H1 (cell line): ENCODE data around the gene GALNT2. TPM values are rescaled to one million over a fixed set of nuclear protein-coding genes. Genes with fewer than 3 reads are reported as not detected.

Experiments used
- CTCF ChIA-PET: fragments of 300-600 bp; sonication (Branson Sonifier 250); formaldehyde crosslinking; loops from one replicate; lab custom pipeline; 2021; ENCODE audit not compliant: partially characterized antibody; lab: Charles Lee
- POLR2A ChIA-PET: fragments of 300-600 bp; sonication (Branson Sonifier 250); formaldehyde crosslinking; loops from one replicate; lab custom pipeline; 2021; ENCODE audit warnings: inconsistent platforms; ENCODE audit not compliant: partially characterized antibody; lab: Charles Lee
- DNase-seq, 2 experiments: peaks; one replicate each; pipeline versions ENCODE4 v3.0.0 to v3.0.0-alpha.2; 2010 to 2022; ENCODE audit warnings: low spot score in 2 of 2, low read depth in 1 of 2, mixed read lengths in 1 of 2
- FAIRE-seq: peaks from 2 replicates; lab custom pipeline; 2011; peaks lifted over from hg19 to GRCh38; lab: Jason Lieb, UNC
- H2AFZ ChIP-seq: 2 replicates; pipeline ENCODE4 v1.8.1; 2012; ENCODE audit warnings: low read length, inconsistent platforms
- H2AK5ac ChIP-seq: 2 replicates; pipeline ENCODE4 v1.6.1; 2013; ENCODE audit warnings: low read depth, low read length
- H2BK120ac ChIP-seq: replicated peaks from 2 replicates; pipeline ENCODE3; 2013; ENCODE audit warnings: low read depth, low read length, inconsistent platforms
- H2BK12ac ChIP-seq: 2 replicates; pipeline ENCODE4 v1.6.1; 2013; ENCODE audit warnings: low read depth, low read length
- H2BK15ac ChIP-seq: 2 replicates; pipeline ENCODE4 v1.6.1; 2013; ENCODE audit warnings: low read length
- H2BK20ac ChIP-seq: 2 replicates; pipeline ENCODE4 v1.6.1; 2013; ENCODE audit warnings: low read length
- H2BK5ac ChIP-seq: 2 replicates; pipeline ENCODE4 v1.6.1; 2013; ENCODE audit warnings: low read depth, low read length
- H3K14ac ChIP-seq: 2 replicates; pipeline ENCODE4 v1.6.1; 2013; ENCODE audit warnings: inconsistent platforms; ENCODE audit not compliant: insufficient read length
- H3K18ac ChIP-seq: 2 replicates; pipeline ENCODE4 v1.6.1; 2013; ENCODE audit warnings: low read length; ENCODE audit errors: extremely low read depth
- H3K23ac ChIP-seq: 2 replicates; pipeline ENCODE4 v1.6.1; 2013; ENCODE audit warnings: inconsistent platforms; ENCODE audit not compliant: insufficient read length
- H3K23me2 ChIP-seq: 2 replicates; pipeline ENCODE4 v1.6.1; 2013; ENCODE audit warnings: low read depth, low read length
- H3K27ac ChIP-seq: 2 replicates; pipeline ENCODE4 v1.6.1; 2011; ENCODE audit warnings: low read depth, low read length, inconsistent platforms
- H3K27me3 ChIP-seq, 4 experiments: replicated peaks in 1 of 4; 1 replicate in 1 of 4; 2 replicates in 3 of 4; pipeline versions ENCODE4 v1.6.1 to v1.8.1; 2011 to 2013; ENCODE audit warnings: low read length in 3 of 4, mild to moderate bottlenecking in 3 of 4, inconsistent platforms in 2 of 4, mixed read lengths in 2 of 4, moderate library complexity in 1 of 4; ENCODE audit not compliant: control insufficient read depth in 3 of 4, insufficient read depth in 3 of 4; ENCODE audit errors: extremely low read depth in 1 of 4
- H3K36me3 ChIP-seq, 4 experiments: 2 replicates each; pipeline versions ENCODE4 v1.6.1 to v1.8.1; 2011 to 2013; ENCODE audit warnings: mild to moderate bottlenecking in 4 of 4, low read length in 3 of 4, moderate library complexity in 2 of 4, control low read depth in 1 of 4, inconsistent platforms in 1 of 4; ENCODE audit not compliant: insufficient read depth in 4 of 4, control insufficient read depth in 2 of 4
- H3K4ac ChIP-seq: replicated peaks from 2 replicates; pipeline ENCODE3; 2013; ENCODE audit warnings: low read length, low read depth, mixed read lengths, inconsistent platforms; ENCODE audit not compliant: insufficient read length
- H3K4me1 ChIP-seq, 4 experiments: replicated peaks in 1 of 4; 1 replicate in 1 of 4; 2 replicates in 3 of 4; pipeline versions ENCODE4 v1.6.1 to v1.8.1; 2011 to 2013; ENCODE audit warnings: low read length in 3 of 4, inconsistent platforms in 2 of 4, mixed read lengths in 1 of 4; ENCODE audit not compliant: insufficient read depth in 4 of 4, control insufficient read depth in 3 of 4
- H3K4me2 ChIP-seq, 2 experiments: 2 replicates each; pipeline versions ENCODE4 v1.6.1 to v1.8.1; 2011 to 2013; ENCODE audit warnings: low read depth in 2 of 2, low read length in 2 of 2, control low read depth in 1 of 2, inconsistent platforms in 1 of 2, mild to moderate bottlenecking in 1 of 2; ENCODE audit not compliant: insufficient read depth in 1 of 2
- H3K4me3 ChIP-seq, 4 experiments: fragments of 200-600, 300-600 bp in 1 of 4; sonication (generic), shearing (Covaris generic), sonication (Bioruptor Twin) in 1 of 4; 2 replicates each; pipeline versions ENCODE4 v1.5.1 to v1.8.1; 2011 to 2016; ENCODE audit warnings: low read length in 4 of 4, low read depth in 3 of 4, control low read depth in 2 of 4, inconsistent platforms in 2 of 4, mild to moderate bottlenecking in 2 of 4, mixed read lengths in 1 of 4, moderate library complexity in 1 of 4; ENCODE audit not compliant: insufficient read depth in 2 of 4; ENCODE audit errors: extremely low read depth in 1 of 4
- H3K56ac ChIP-seq: replicated peaks from 2 replicates; pipeline ENCODE3; 2013; ENCODE audit warnings: low read depth, mild to moderate bottlenecking, mixed read lengths, low read length, inconsistent platforms; ENCODE audit not compliant: insufficient read length
- H3K79me1 ChIP-seq: 2 replicates; pipeline ENCODE4 v1.6.1; 2013; ENCODE audit warnings: low read depth, low read length, control low read depth
- H3K79me2 ChIP-seq, 2 experiments: 2 replicates each; pipeline versions ENCODE4 v1.6.1 to v1.8.1; 2012 to 2013; ENCODE audit warnings: low read length in 2 of 2, mild to moderate bottlenecking in 2 of 2, inconsistent platforms in 1 of 2; ENCODE audit not compliant: insufficient read depth in 2 of 2, control insufficient read depth in 1 of 2
- H3K9ac ChIP-seq, 4 experiments: replicated peaks in 1 of 4; 1 replicate in 1 of 4; 2 replicates in 3 of 4; pipeline versions ENCODE4 v1.6.1 to v1.8.1; 2011 to 2013; ENCODE audit warnings: low read depth in 3 of 4, low read length in 3 of 4, control low read depth in 2 of 4, mild to moderate bottlenecking in 2 of 4, moderate library complexity in 2 of 4, inconsistent platforms in 1 of 4; ENCODE audit errors: extremely low read depth in 1 of 4
- H3K9me3 ChIP-seq, 2 experiments: 2 replicates each; pipeline versions ENCODE4 v1.6.1 to v1.8.1; 2012 to 2013; ENCODE audit warnings: mild to moderate bottlenecking in 2 of 2, moderate library complexity in 2 of 2, control low read depth in 1 of 2, inconsistent platforms in 1 of 2, low read depth in 1 of 2, low read length in 1 of 2, mixed read lengths in 1 of 2; ENCODE audit not compliant: insufficient read depth in 2 of 2
- H4K20me1 ChIP-seq, 2 experiments: replicated peaks in 1 of 2; 2 replicates each; pipeline versions ENCODE3 to v1.8.1; 2011 to 2013; ENCODE audit warnings: inconsistent platforms in 2 of 2, low read length in 2 of 2, mild to moderate bottlenecking in 1 of 2; ENCODE audit not compliant: insufficient read depth in 2 of 2, control insufficient read depth in 1 of 2
- H4K5ac ChIP-seq: 2 replicates; pipeline ENCODE4 v1.6.1; 2013; ENCODE audit warnings: low read length, low read depth, mixed read lengths, inconsistent platforms; ENCODE audit not compliant: insufficient read length
- H4K8ac ChIP-seq: 2 replicates; pipeline ENCODE4 v1.8.0; 2013; ENCODE audit warnings: mild to moderate bottlenecking, moderate library complexity, low read length, inconsistent platforms; ENCODE audit not compliant: insufficient read depth; ENCODE audit errors: extremely low read depth
- H4K91ac ChIP-seq: replicated peaks from 2 replicates; pipeline ENCODE3; 2013; ENCODE audit warnings: low read length, mixed read lengths, inconsistent platforms; ENCODE audit not compliant: insufficient read length
- ASH2L ChIP-seq: fragments of 200-600, 300-600 bp; sonication (generic); IDR thresholded peaks from one replicate; pipeline ENCODE4 v1.7.1; 2017; ENCODE audit warnings: low read length
- CBX8 ChIP-seq: fragments of 300-800, 300-1000 bp; sonication (generic); IDR thresholded peaks from 2 replicates; pipeline ENCODE4 v1.7.1; 2016; ENCODE audit warnings: low read depth, low read length, borderline replicate concordance
- NANOG ChIP-seq: IDR thresholded peaks from 2 replicates; pipeline ENCODE4 v1.6.1; 2011; ENCODE audit warnings: low read length, low read depth, mild to moderate bottlenecking, inconsistent platforms; ENCODE audit not compliant: insufficient read depth, poor library complexity, severe bottlenecking
- TEAD4 ChIP-seq: IDR thresholded peaks from 2 replicates; pipeline ENCODE4 v1.6.1; 2012; ENCODE audit warnings: low read depth, low read length, inconsistent platforms, mixed read lengths
- WGBS, 2 experiments: shearing (Covaris generic) in 1 of 2; methylation state at CpG; one replicate each; pipeline versions ENCODE4 v1.1.6 to v1.1.7; 2013 to 2015; ENCODE audit warnings: low lambda C conversion rate in 2 of 2, mixed read lengths in 2 of 2, inconsistent platforms in 1 of 2, low coverage in 1 of 2, missing lambda C conversion rate in 1 of 2; ENCODE audit not compliant: insufficient replicate concordance in 2 of 2, insufficient coverage in 1 of 2, insufficient read length in 1 of 2; ENCODE audit errors: extremely low coverage in 1 of 2, missing lambda C conversion rate in 1 of 2; 5-methylcytosine and 5-hydroxymethylcytosine counted together
- polyA plus RNA-seq, 7 experiments: library from polyadenylated mRNA; depleted of rRNA in 3 of 7; stranded (reverse) in 5 of 7; unstranded in 2 of 7; fragments of >200 nt in 5 of 7; fragments of 200-250 nt in 2 of 7; gene quantifications; 1 replicate in 5 of 7; 2 replicates in 1 of 7; 4 replicates in 1 of 7; pipeline versions ENCODE4 v1.2.1 to v1.2.3, GENCODE V29; 2011 to 2013; ENCODE audit warnings: missing spikeins in 2 of 7, mixed read lengths in 2 of 7
- total RNA-seq: library from RNA; stranded (reverse); fragmentation: NEBNext Ultra II Directional; extraction: Animal tissue kit (Norgen Biotek cat#: 25700); gene quantifications from 2 replicates; pipeline ENCODE4 v1.2.1, GENCODE V29; 2021

The GALNT2 gene
- total and polyA plus RNA-seq, 2 of the 8 experiments (the other 6 are each of a cell fraction or from before 2014, with no cell fraction given): 34.5 to 75.3 TPM

GRCh38 chr1:230250666-230251065, 183.6 kb downstream of the GALNT2 start:
- Histone ChIP-seq H3K18ac (no peak overlapping the region), H4K20me1 (no peaks in the 10 kb centered on the region), H2AFZ (no peak overlapping the region), H3K56ac (no peak overlapping the region), H2BK12ac (no peak overlapping the region), H4K8ac (no peak overlapping the region), H3K4me3 (no peak overlapping the region), H2BK15ac (no peak overlapping the region), H3K9me3 (no peaks in the 10 kb centered on the region)
- peak; percentile 43 for TF ChIP-seq ASH2L
- no peak for TF ChIP-seq CBX8
- peak; percentile 20; the same call in 1 of the 2 replicates for TF ChIP-seq TEAD4
- TF ChIP-seq NANOG: no peak
- TF ChIP-seq, all 59 proteins: peak for 2
- POLR2A ChIA-PET: interaction anchor here (0.6 to 2.1 kb wide), 3 partner anchors 14 to 140 kb away, joined by 3 to 7 read pairs (median 3); no protein-coding TSS in a partner anchor
- Histone ChIP-seq H3K23ac (no peak overlapping the region), H3K4me2 (peak overlapping the region in 1 of 2 experiments; percentile 21; a peak in 3 of 4 replicates), H3K79me1 (peaks cover 2% of the 10 kb centered on the region; the same call in 1 of the 2 replicates), H4K5ac (no peak overlapping the region), H3K9ac (no peak overlapping the region), H2BK20ac (no peak overlapping the region), H3K4me1 (peaks cover 6 to 21% (median 14%) of the 10 kb centered on the region in 4 experiments), H4K91ac (no peak overlapping the region), H3K36me3 (peaks cover 0 to 5% (median 0%) of the 10 kb centered on the region in 4 experiments; a peak in 2 of 8 replicates), H3K4ac (no peak overlapping the region), H3K79me2 (0 out of 4 replicates have a peak, but pooled peaks cover 0 to 3% of the 10 kb centered on the region in 2 experiments), H2BK5ac (no peak overlapping the region), H3K27me3 (no peaks in the 10 kb centered on the region), H2AK5ac (no peak overlapping the region), H3K27ac (no peak overlapping the region), H3K23me2 (no peaks in the 10 kb centered on the region), H2BK120ac (no peak overlapping the region), H3K14ac (no peak overlapping the region)
- CTCF ChIA-PET: interaction anchor here (0.7 to 2.4 kb wide), 3 partner anchors 19 to 159 kb away, joined by 3 to 8 read pairs (median 3); no protein-coding TSS in a partner anchor
- 61% methylated on average over 8 of the region's 8 CpGs; no CpG with 5 or more reads in 1 of the 2 experiments for WGBS, 2 experiments
- FAIRE-seq (peak; percentile 42), DNase-seq (peak in 1 of 2 experiments; percentile 43)
